ENCODE measurements around the gene UBL5.

The UBL5 gene

GRCh38 chr19:9856609-9857008 lies 28.9 kb downstream of the UBL5 start:
- DNase-seq (ENCODE audit: low spot score) = no peak

GRCh38 chr19:9857076-9857721 lies 29.5 kb downstream of the UBL5 start:
- DNase-seq (ENCODE audit: low spot score) = no peak

- DNase-seq (ENCODE audit: low spot score) = no peak
These were observed 30.4 kb downstream of the UBL5 start for GRCh38 chr19:9857920-9858746.

GRCh38 chr19:9858766-9859165 lies 31.0 kb downstream of the UBL5 start:
- DNase-seq (ENCODE audit: low spot score) = no peak

GRCh38 chr19:9860407-9860806 lies 32.7 kb downstream of the UBL5 start:
- DNase-seq (ENCODE audit: low spot score) = no peak

- no peak for DNase-seq (ENCODE audit: low spot score)
These were observed 33.8 kb downstream of the UBL5 start for GRCh38 chr19:9861503-9861902.

GRCh38 chr19:9862938-9863337 lies 35.2 kb downstream of the UBL5 start:
- DNase-seq (ENCODE audit: low spot score) = no peak

- DNase-seq (ENCODE audit: low spot score) = no peak
These were observed 36.0 kb downstream of the UBL5 start for GRCh38 chr19:9863759-9864158.

- no peak for DNase-seq (ENCODE audit: low spot score)
These were observed 38.2 kb downstream of the UBL5 start for GRCh38 chr19:9865732-9866501.

- no peak for DNase-seq (ENCODE audit: low spot score)
These were observed 41.4 kb downstream of the UBL5 start for GRCh38 chr19:9868983-9869617.

GRCh38 chr19:9871626-9872338 lies 44.1 kb downstream of the UBL5 start:
- DNase-seq (ENCODE audit: low spot score) = no peak

GRCh38 chr19:9872618-9873242 lies 45.0 kb downstream of the UBL5 start:
- no peak for DNase-seq (ENCODE audit: low spot score)

- no peak for DNase-seq (ENCODE audit: low spot score)
These were observed 47.4 kb downstream of the UBL5 start for GRCh38 chr19:9875031-9875627.

- no peak for DNase-seq (ENCODE audit: low spot score)
These were observed 48.1 kb downstream of the UBL5 start for GRCh38 chr19:9875796-9876195.

- DNase-seq (ENCODE audit: low spot score) = no peak
These were observed 50.2 kb downstream of the UBL5 start for GRCh38 chr19:9877780-9878510.

GRCh38 chr19:9878511-9879196 lies 50.9 kb downstream of the UBL5 start:
- DNase-seq (ENCODE audit: low spot score) = no peak

Measured in COLO829 (cell line).